SU-DHL-6 (cell line): ENCODE data around the gene CTTNBP2NL.

Source experiments
- EZH2phosphoT487 ChIP-seq: fragments of 200-600 bp; sonication (generic), shearing (Covaris generic); conservative IDR thresholded peaks from 2 replicates; pipeline ENCODE4 v1.6.1; 2018; ENCODE audit warnings: mild to moderate bottlenecking, antibody characterized with exemption, low read length, moderate library complexity, mixed read lengths
- TF ChIP-seq, protein P1 (sequence below): fragments of 200-600 bp; sonication (generic); IDR thresholded peaks from one replicate; pipeline ENCODE4 v1.5.1; 2017; ENCODE audit warnings: antibody characterized with exemption, mild to moderate bottlenecking, low read length, moderate library complexity; ENCODE audit not compliant: insufficient read depth, poor library complexity, severe bottlenecking

DNA sequence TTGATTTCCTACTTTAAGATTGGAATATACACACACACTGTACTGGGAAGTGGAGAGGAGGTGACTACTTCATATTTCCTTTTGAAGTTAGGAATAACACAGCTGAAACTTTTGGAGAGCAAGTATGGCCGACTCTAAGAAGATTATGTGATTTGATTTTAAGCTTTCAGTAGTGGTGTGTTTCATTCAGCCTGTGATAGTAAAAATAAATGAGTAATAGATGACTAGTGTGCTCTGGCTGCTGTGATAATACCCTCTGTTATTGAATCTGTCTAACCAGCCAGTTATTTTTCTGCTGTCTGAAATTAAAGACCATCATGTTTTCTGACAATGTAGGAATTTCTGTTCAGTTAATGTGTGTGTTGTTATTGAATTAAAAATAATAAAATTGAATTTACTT, 48.3 kb downstream of the CTTNBP2NL start:
- TF ChIP-seq, protein P1, sequence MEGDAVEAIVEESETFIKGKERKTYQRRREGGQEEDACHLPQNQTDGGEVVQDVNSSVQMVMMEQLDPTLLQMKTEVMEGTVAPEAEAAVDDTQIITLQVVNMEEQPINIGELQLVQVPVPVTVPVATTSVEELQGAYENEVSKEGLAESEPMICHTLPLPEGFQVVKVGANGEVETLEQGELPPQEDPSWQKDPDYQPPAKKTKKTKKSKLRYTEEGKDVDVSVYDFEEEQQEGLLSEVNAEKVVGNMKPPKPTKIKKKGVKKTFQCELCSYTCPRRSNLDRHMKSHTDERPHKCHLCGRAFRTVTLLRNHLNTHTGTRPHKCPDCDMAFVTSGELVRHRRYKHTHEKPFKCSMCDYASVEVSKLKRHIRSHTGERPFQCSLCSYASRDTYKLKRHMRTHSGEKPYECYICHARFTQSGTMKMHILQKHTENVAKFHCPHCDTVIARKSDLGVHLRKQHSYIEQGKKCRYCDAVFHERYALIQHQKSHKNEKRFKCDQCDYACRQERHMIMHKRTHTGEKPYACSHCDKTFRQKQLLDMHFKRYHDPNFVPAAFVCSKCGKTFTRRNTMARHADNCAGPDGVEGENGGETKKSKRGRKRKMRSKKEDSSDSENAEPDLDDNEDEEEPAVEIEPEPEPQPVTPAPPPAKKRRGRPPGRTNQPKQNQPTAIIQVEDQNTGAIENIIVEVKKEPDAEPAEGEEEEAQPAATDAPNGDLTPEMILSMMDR: no peak
- no peak for TF ChIP-seq EZH2phosphoT487
